Parathyroid adenoma (tissue), 2 donors: ENCODE results near the gene LDHD.

Source experiments
- H2AFZ ChIP-seq: fragments of 300-600 bp; sonication (generic); one replicate; pipeline ENCODE4 v1.7.0; 2017; ENCODE audit warnings: antibody characterized with exemption, mild to moderate bottlenecking
- H3K27ac ChIP-seq: fragments of 300-600 bp; sonication (generic); one replicate; pipeline ENCODE4 v1.7.0; 2017
- H3K27me3 ChIP-seq: fragments of 300-600 bp; sonication (generic); one replicate; pipeline ENCODE4 v1.7.0; 2017; ENCODE audit warnings: low read length; ENCODE audit not compliant: control insufficient read depth, insufficient read depth
- H3K36me3 ChIP-seq: fragments of 300-600 bp; sonication (generic); one replicate; pipeline ENCODE4 v1.7.0; 2017; ENCODE audit warnings: low read length; ENCODE audit not compliant: control insufficient read depth, insufficient read depth
- H3K4me1 ChIP-seq: fragments of 300-600 bp; sonication (generic); one replicate; pipeline ENCODE4 v1.7.0; 2017; ENCODE audit warnings: control low read depth
- H3K4me2 ChIP-seq: fragments of 300-600 bp; sonication (generic); one replicate; pipeline ENCODE4 v1.7.0; 2017; ENCODE audit warnings: low read length
- H3K4me3 ChIP-seq: fragments of 300-600 bp; sonication (generic); one replicate; pipeline ENCODE4 v1.7.0; 2017; ENCODE audit warnings: low read depth, low read length
- H3K79me2 ChIP-seq: fragments of 300-600 bp; sonication (generic); one replicate; pipeline ENCODE4 v1.7.0; 2017; ENCODE audit warnings: control low read depth
- H3K9ac ChIP-seq: fragments of 300-600 bp; sonication (generic); one replicate; pipeline ENCODE4 v1.7.0; 2017; ENCODE audit warnings: mild to moderate bottlenecking
- H3K9me3 ChIP-seq: fragments of 300-600 bp; sonication (generic); one replicate; pipeline ENCODE4 v1.7.0; 2017; ENCODE audit warnings: low read length; ENCODE audit not compliant: control insufficient read depth
- CTCF ChIP-seq: fragments of 300-600 bp; sonication (generic); IDR thresholded peaks from one replicate; pipeline ENCODE4 v1.7.0; 2017; ENCODE audit warnings: antibody characterized with exemption, mild to moderate bottlenecking
- donor health status: primary hyperparathyroidism.

Gene LDHD

GRCh38 chr16:75081179-75081859 lies 35.3 kb downstream of the LDHD start:
- no peak for TF ChIP-seq CTCF
- H3K4me2 ChIP-seq, result no peak overlapping the region
- H3K79me2 ChIP-seq, result peaks cover 85% of the 10 kb centered on the region
- H3K9me3 ChIP-seq, result no peaks in the 10 kb centered on the region
- no peaks in the 10 kb centered on the region for H3K27me3 ChIP-seq
- H3K27ac ChIP-seq, result no peak overlapping the region
- peaks cover 23% of the 10 kb centered on the region for H3K4me1 ChIP-seq
- H3K36me3 ChIP-seq, result no peaks in the 10 kb centered on the region
- no peak overlapping the region for H2AFZ ChIP-seq
- H3K4me3 ChIP-seq, result no peak overlapping the region
- H3K9ac ChIP-seq, result no peak overlapping the region

- Histone ChIP-seq H3K79me2 (peaks cover 76% of the 10 kb centered on the region), H2AFZ (no peak overlapping the region), H3K4me3 (no peak overlapping the region), H3K9me3 (no peaks in the 10 kb centered on the region), H3K9ac (no peak overlapping the region), H3K4me2 (no peak overlapping the region), H3K27ac (no peak overlapping the region), H3K36me3 (no peaks in the 10 kb centered on the region), H3K27me3 (no peaks in the 10 kb centered on the region), H3K4me1 (peaks cover 32% of the 10 kb centered on the region)
- no peak for TF ChIP-seq CTCF
These were observed 36.2 kb downstream of the LDHD start for GRCh38 chr16:75080205-75081029.

GRCh38 chr16:75079346-75079926 lies 37.1 kb downstream of the LDHD start:
- TF ChIP-seq CTCF, result no peak
- H3K27ac ChIP-seq, result no peak overlapping the region
- H3K9ac ChIP-seq, result no peak overlapping the region
- no peaks in the 10 kb centered on the region for H3K36me3 ChIP-seq
- H3K27me3 ChIP-seq, result no peaks in the 10 kb centered on the region
- no peaks in the 10 kb centered on the region for H3K9me3 ChIP-seq
- no peak overlapping the region for H2AFZ ChIP-seq
- H3K4me3 ChIP-seq, result no peak overlapping the region
- H3K79me2 ChIP-seq, result peaks cover 71% of the 10 kb centered on the region
- H3K4me2 ChIP-seq, result no peak overlapping the region
- peaks cover 36% of the 10 kb centered on the region for H3K4me1 ChIP-seq

GRCh38 chr16:75078886-75079285 lies 37.7 kb downstream of the LDHD start:
- Histone ChIP-seq H2AFZ (no peak overlapping the region), H3K27ac (no peak overlapping the region), H3K27me3 (no peaks in the 10 kb centered on the region), H3K9ac (no peak overlapping the region), H3K4me3 (no peak overlapping the region), H3K9me3 (no peaks in the 10 kb centered on the region), H3K36me3 (no peaks in the 10 kb centered on the region), H3K4me1 (peaks cover 38% of the 10 kb centered on the region), H3K79me2 (peaks cover 67% of the 10 kb centered on the region), H3K4me2 (no peak overlapping the region)
- no peak for TF ChIP-seq CTCF
